HAP-1 (cell line): ENCODE measurements around the gene LRRC37A3.
"Not testable (repeated sequence)": the region's sequence is repeated elsewhere in the genome, so short reads cannot be mapped to it uniquely, and the experiment has no call there.

Experiments
- DNase-seq, 2 experiments: peaks; one replicate each; pipeline ENCODE4 v3.0.0-alpha.2; 2016 to 2020; ENCODE audit warnings: low spot score in 2 of 2
- H3K27me3 ChIP-seq: fragments of 250-450 bp; sonication (Bioruptor Pico); 2 replicates; pipeline ENCODE4 v1.5.1; 2020; ENCODE audit warnings: low read depth, mild to moderate bottlenecking, moderate library complexity
- H3K36me3 ChIP-seq: fragments of 250-450 bp; sonication (Bioruptor Pico); replicated peaks from 2 replicates; pipeline ENCODE4 v1.5.1; 2020; ENCODE audit warnings: mild to moderate bottlenecking
- H3K4me1 ChIP-seq: fragments of 250-450 bp; sonication (Bioruptor Pico); 2 replicates; pipeline ENCODE4 v1.5.1; 2020; ENCODE audit warnings: mild to moderate bottlenecking
- H3K4me3 ChIP-seq: fragments of 250-450 bp; sonication (Bioruptor Pico); 2 replicates; pipeline ENCODE4 v1.5.1; 2020; ENCODE audit warnings: mild to moderate bottlenecking, moderate library complexity
- H3K9me3 ChIP-seq: fragments of 250-450 bp; sonication (Bioruptor Pico); 2 replicates; pipeline ENCODE4 v1.5.1; 2020; ENCODE audit warnings: mild to moderate bottlenecking, moderate library complexity
- in situ Hi-C: fragments of 300-500 bp; cut with MboI; formaldehyde crosslinking; loops from 3 replicates; pipeline ENCODE4 v1.14.3; 2020; ENCODE audit warnings: low sequenced_read_pairs, inconsistent platforms, mixed read lengths

Gene LRRC37A3

GRCh38 chr17:64915244-64915643 lies 4.0 kb downstream of the LRRC37A3 start:
- H3K36me3 ChIP-seq, H3K9me3 ChIP-seq, DNase-seq, in situ Hi-C loops, H3K4me3 ChIP-seq, H3K27me3 ChIP-seq, H3K4me1 ChIP-seq: not testable (repeated sequence)

DNA sequence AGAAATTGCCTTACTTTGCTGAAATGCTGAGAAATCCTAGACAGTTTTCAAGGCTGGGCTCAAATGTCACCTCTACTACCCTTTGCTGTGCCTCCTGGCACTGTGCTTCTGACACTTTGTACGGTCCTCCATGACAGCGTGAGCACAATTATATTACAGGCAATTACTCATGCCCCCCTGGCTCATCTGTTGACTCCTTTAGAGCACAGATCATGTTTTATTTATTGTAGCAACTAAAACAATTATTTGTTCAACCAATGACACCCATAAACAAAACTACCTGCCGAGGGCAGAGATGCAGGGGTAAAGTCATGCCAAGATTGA lies 9.1 kb downstream of the LRRC37A3 start:
- H3K9me3 ChIP-seq, H3K36me3 ChIP-seq, in situ Hi-C loops, H3K4me1 ChIP-seq, H3K4me3 ChIP-seq, DNase-seq, H3K27me3 ChIP-seq: not testable (repeated sequence)

GRCh38 chr17:64909511-64910190 lies 9.6 kb downstream of the LRRC37A3 start:
- H3K27me3 ChIP-seq, H3K36me3 ChIP-seq, H3K4me3 ChIP-seq, H3K9me3 ChIP-seq, H3K4me1 ChIP-seq, in situ Hi-C loops, DNase-seq: not testable (repeated sequence)

DNA sequence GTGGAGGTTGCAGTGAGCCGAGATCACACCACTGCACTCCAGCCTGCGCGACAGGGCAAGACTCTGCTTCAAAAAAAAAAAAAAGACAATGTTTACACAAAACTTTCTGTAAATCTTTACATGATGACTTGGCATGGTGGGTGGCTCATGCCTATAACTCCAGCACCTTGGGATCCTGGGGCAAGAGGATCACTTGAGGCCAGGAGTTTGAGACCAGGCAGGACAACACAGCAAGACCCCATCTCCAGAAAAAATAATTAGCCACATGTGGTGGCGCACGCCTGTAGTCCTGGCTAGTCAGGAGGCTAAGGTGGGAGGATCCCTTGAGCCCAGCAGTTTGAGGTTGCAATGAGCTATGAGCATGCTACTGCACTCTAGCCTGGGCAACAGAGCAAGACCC lies 15.2 kb downstream of the LRRC37A3 start:
- H3K9me3 ChIP-seq, H3K36me3 ChIP-seq, DNase-seq, H3K27me3 ChIP-seq, in situ Hi-C loops, H3K4me1 ChIP-seq, H3K4me3 ChIP-seq: not testable (repeated sequence)

DNA sequence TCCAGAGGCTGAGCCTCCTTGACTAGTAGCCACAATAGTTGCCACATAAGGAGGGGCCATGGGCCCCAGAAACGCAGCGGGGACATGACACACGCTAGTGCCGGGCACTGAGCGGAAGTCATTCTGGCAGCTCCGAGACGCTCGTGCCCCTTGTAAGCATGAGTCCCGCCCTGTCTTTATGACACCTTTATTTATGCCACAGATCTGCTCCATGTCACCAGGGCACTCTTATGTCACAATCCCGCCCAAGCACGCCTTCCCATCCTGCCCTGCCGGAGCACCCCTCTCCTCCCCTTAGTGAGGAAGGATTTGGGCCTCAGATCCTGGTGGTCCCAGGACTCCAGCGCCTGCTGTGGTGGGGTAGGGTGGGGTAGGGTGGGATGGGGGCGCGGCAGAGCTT lies 22.1 kb downstream of the LRRC37A3 start:
- H3K27me3 ChIP-seq, H3K4me1 ChIP-seq, H3K9me3 ChIP-seq, in situ Hi-C loops, H3K4me3 ChIP-seq, H3K36me3 ChIP-seq, DNase-seq: not testable (repeated sequence)

DNA sequence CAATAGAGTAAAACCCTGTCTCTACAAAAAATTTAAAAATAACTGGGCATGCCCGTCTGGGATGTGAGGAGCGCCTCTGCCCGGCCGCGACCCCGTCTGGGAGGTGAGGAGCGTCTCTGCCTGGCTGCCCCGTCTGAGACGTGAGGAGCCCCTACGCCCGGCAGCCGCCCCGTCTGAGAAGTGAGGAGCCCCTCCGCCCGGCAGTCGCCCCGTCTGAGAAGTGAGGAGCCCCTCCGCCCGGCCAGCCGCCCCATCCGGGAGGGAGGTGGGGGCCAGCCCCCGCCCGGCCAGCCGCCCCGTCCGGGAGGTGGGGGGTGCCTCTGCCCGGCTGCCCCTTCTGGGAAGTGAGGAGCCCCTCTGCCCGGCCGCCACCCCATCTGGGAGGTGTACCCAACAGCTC lies 45.1 kb downstream of the LRRC37A3 start:
- H3K4me3 ChIP-seq, H3K4me1 ChIP-seq, H3K9me3 ChIP-seq, in situ Hi-C loops, H3K27me3 ChIP-seq, DNase-seq, H3K36me3 ChIP-seq: not testable (repeated sequence)

DNA sequence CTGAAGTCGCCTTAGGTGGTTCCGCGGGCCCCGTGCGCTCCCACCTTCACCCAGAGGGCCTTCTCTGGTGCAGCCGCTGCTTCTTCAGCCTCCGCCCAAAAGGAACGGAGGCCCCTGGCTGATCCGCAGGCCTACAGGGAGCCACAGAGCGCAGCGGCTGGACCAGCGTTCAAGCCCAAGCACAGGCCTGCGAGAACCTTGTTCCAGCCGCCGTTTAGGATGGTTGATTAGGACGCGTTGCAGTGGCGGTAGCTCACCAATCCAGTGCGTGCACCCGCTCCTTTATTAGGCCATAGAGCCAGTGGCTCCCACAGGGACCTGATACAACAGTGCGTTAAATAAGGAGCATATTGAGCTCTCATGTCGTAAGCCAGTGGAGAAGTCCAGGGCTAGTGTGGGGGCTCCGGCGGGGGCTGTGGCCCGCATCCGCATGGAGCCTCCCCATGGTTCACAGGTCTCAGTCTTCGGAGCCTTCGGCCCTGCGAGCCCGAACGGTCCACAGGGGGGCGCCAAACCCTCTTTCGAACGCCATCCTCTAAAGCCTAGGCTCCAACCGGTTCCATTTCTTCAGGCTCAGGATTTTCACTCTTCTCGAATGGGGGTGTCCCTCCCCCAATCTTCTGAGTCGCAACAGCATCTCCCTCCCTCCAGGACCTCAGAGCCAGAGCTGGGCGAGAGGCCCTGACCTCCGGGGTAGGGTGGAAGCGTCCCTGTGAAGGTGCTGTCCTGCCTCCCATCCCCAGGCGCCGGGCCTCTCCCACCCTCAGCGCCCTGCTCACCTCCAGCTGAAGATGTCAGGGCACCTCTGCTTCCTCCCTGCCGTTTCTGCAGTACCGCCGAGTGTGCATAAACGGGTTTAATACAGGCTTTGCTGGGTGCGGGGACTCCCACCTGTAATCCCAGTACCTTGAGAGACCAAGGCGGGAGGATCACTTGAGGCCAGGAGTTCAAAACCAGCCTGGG lies 71.5 kb downstream of the LRRC37A3 start:
- in situ Hi-C loops, H3K4me1 ChIP-seq, H3K27me3 ChIP-seq, H3K9me3 ChIP-seq, H3K36me3 ChIP-seq, H3K4me3 ChIP-seq: not testable (repeated sequence)
- peak; percentile 27 to 87 for DNase-seq

- in situ Hi-C loops, H3K4me3 ChIP-seq, H3K4me1 ChIP-seq, H3K36me3 ChIP-seq, H3K9me3 ChIP-seq, DNase-seq, H3K27me3 ChIP-seq: not testable (repeated sequence)
These were observed 72.4 kb downstream of the LRRC37A3 start for GRCh38 chr17:64846892-64847291.

- in situ Hi-C loops, H3K4me3 ChIP-seq, H3K9me3 ChIP-seq, H3K4me1 ChIP-seq, H3K27me3 ChIP-seq, DNase-seq, H3K36me3 ChIP-seq: not testable (repeated sequence)
These were observed 75.4 kb downstream of the LRRC37A3 start for GRCh38 chr17:64843918-64844317.

DNA sequence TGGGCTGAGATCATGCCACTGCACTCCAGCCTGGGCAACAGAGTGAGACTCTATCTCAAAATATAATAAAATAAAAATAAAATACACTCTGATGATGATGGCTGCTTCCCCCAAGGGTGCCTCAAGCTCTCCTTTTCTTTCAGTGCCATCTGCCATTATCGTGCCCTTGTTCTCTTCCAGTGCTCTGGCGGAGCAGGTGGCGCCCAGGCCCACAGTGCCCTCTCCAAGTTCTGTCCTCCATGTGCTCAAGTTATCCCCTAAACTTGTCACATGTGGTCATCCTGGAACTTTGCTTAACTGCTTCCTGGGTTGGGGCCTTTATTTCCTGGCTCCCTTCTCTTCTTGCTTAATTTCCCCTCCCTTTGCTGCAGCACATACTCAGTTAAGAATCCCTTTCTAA lies 76.4 kb downstream of the LRRC37A3 start:
- H3K4me1 ChIP-seq, H3K4me3 ChIP-seq, H3K9me3 ChIP-seq, DNase-seq, H3K36me3 ChIP-seq, H3K27me3 ChIP-seq, in situ Hi-C loops: not testable (repeated sequence)

GRCh38 chr17:64840960-64841359 lies 78.3 kb downstream of the LRRC37A3 start:
- H3K27me3 ChIP-seq, H3K4me3 ChIP-seq, H3K36me3 ChIP-seq, in situ Hi-C loops, H3K4me1 ChIP-seq, H3K9me3 ChIP-seq, DNase-seq: not testable (repeated sequence)

GRCh38 chr17:64838513-64838912 lies 80.8 kb downstream of the LRRC37A3 start:
- H3K27me3 ChIP-seq, H3K36me3 ChIP-seq, H3K9me3 ChIP-seq, H3K4me1 ChIP-seq, DNase-seq, in situ Hi-C loops, H3K4me3 ChIP-seq: not testable (repeated sequence)

GRCh38 chr17:64837018-64837761 lies 82.1 kb downstream of the LRRC37A3 start:
- H3K9me3 ChIP-seq, H3K36me3 ChIP-seq, H3K27me3 ChIP-seq, in situ Hi-C loops, H3K4me1 ChIP-seq: not testable (repeated sequence)
- H3K4me3 ChIP-seq: peak overlapping the region; percentile 61
- DNase-seq: peak; percentile 47 to 87

GRCh38 chr17:64836623-64837017 lies 82.7 kb downstream of the LRRC37A3 start:
- H3K4me3 ChIP-seq: peak overlapping the region; percentile 61
- in situ Hi-C loops, H3K4me1 ChIP-seq, H3K9me3 ChIP-seq, H3K36me3 ChIP-seq, H3K27me3 ChIP-seq: not testable (repeated sequence)
- DNase-seq: peak in 1 of 2 experiments; percentile 25
